Tibial nerve (tissue), 3 donors: ENCODE measurements around the gene GDF11.

Source experiments
- POLR2A ChIP-seq, 2 donors: fragments of 450-650 bp; IDR thresholded peaks; one replicate each; pipeline ENCODE4 v1.6.1; 2017; ENCODE audit warnings: antibody characterized with exemption in 2 of 2, mild to moderate bottlenecking in 2 of 2, moderate library complexity in 2 of 2
- TF ChIP-seq, protein P1 (sequence below), 5 experiments: fragments of 200-600 bp in 3 of 5; fragments of 450-650 bp in 2 of 5; sonication (generic) in 3 of 5; IDR thresholded peaks; one replicate each; pipeline ENCODE4 v1.5.1; 2016 to 2019; ENCODE audit warnings: antibody characterized with exemption in 5 of 5, mild to moderate bottlenecking in 3 of 5, moderate library complexity in 2 of 5

DNA sequence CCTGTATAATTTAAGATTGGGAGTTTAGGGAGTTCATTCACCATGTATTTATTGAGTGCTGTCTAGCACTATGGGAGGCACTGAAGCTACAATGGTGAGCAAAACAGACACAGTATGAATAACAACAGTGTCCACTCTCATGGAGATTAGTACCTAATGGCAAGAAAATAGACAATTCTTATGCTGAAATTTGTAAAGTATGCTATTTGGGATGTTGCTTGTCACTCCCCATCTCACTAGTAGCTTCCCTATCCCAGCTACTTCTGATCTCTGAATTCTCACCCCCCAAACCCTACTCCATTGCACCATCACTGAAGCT, 4.0 kb downstream of the GDF11 start:
- no peak for TF ChIP-seq POLR2A (IDR thresholded peaks at IDR 0.05)
- TF ChIP-seq, protein P1, sequence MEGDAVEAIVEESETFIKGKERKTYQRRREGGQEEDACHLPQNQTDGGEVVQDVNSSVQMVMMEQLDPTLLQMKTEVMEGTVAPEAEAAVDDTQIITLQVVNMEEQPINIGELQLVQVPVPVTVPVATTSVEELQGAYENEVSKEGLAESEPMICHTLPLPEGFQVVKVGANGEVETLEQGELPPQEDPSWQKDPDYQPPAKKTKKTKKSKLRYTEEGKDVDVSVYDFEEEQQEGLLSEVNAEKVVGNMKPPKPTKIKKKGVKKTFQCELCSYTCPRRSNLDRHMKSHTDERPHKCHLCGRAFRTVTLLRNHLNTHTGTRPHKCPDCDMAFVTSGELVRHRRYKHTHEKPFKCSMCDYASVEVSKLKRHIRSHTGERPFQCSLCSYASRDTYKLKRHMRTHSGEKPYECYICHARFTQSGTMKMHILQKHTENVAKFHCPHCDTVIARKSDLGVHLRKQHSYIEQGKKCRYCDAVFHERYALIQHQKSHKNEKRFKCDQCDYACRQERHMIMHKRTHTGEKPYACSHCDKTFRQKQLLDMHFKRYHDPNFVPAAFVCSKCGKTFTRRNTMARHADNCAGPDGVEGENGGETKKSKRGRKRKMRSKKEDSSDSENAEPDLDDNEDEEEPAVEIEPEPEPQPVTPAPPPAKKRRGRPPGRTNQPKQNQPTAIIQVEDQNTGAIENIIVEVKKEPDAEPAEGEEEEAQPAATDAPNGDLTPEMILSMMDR (IDR thresholded peaks at IDR 0.05), result no peak
